H7 (cell line): ENCODE measurements around the gene NOL9. TPM values are rescaled to one million over a fixed set of nuclear protein-coding genes. Genes with fewer than 3 reads are reported as not detected.
"Not testable (repeated sequence)": the region's sequence is repeated elsewhere in the genome, so short reads cannot be mapped to it uniquely, and the experiment has no call there.

Experiments used
- DNase-seq: peaks from one replicate; pipeline ENCODE4 v3.0.0; 2012
- H3K27me3 ChIP-seq: 2 replicates; pipeline ENCODE4 v1.6.0; 2011; ENCODE audit warnings: mild to moderate bottlenecking, low read length; ENCODE audit not compliant: control insufficient read depth, insufficient read depth
- H3K36me3 ChIP-seq: replicated peaks from 2 replicates; pipeline ENCODE4 v1.5.1; 2011; ENCODE audit warnings: low read length; ENCODE audit not compliant: control insufficient read depth, insufficient read depth
- H3K4me3 ChIP-seq: 2 replicates; pipeline ENCODE4 v1.5.1; 2011; ENCODE audit warnings: low read depth, mild to moderate bottlenecking, control low read depth, low read length, moderate library complexity; ENCODE audit not compliant: insufficient read depth
- total RNA-seq: library from RNA; depleted of rRNA; stranded (reverse); fragments of >200 nt; shearing (Covaris generic); gene quantifications from 2 replicates; pipeline ENCODE4 v1.2.3, GENCODE V29; 2014

The NOL9 gene
- total RNA-seq, 1 experiment from 2014 or later, result 32.7 TPM

DNA sequence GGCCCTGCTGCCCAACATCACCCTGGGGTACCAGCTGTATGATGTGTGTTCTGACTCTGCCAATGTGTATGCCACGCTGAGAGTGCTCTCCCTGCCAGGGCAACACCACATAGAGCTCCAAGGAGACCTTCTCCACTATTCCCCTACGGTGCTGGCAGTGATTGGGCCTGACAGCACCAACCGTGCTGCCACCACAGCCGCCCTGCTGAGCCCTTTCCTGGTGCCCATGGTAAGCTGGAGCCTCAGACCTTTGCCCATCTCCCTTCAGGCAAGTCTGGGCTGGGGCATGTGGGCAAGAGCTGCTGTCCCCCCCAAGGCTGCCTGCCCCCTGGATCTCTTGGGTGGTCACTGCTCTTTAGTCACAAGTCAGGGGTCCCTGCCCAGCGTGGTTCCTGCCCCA is 16.7 kb upstream of the NOL9 start:
- Histone ChIP-seq H3K4me3 (no peak overlapping the region), H3K36me3 (no peaks in the 10 kb centered on the region), H3K27me3 (peaks cover 8% of the 10 kb centered on the region; the same call in 1 of the 2 replicates)
- no peak for DNase-seq

DNA sequence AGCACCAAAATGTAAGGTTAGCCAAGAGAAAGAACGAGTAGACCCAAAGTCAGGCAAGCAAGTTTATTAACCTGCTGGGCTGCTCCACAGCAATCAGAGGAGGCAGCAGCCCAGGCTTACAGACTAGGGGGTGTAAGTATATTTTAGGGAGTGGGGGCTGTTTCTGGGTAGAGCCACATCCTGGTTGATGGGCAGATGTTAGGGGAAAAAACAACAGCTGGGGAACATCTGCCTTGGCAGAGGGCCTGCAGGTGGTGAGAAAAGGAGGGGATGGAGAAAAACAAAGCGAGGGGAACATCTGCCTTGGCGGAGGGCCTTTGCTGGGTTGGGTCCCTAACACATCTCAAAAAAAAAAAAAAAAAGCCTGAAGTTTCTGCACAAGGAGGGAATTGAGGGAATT is 15.8 kb upstream of the NOL9 start:
- Histone ChIP-seq H3K36me3 (no peaks in the 10 kb centered on the region), H3K27me3 (peaks cover 8% of the 10 kb centered on the region; the same call in 1 of the 2 replicates), H3K4me3 (no peak overlapping the region)
- no peak for DNase-seq

DNA sequence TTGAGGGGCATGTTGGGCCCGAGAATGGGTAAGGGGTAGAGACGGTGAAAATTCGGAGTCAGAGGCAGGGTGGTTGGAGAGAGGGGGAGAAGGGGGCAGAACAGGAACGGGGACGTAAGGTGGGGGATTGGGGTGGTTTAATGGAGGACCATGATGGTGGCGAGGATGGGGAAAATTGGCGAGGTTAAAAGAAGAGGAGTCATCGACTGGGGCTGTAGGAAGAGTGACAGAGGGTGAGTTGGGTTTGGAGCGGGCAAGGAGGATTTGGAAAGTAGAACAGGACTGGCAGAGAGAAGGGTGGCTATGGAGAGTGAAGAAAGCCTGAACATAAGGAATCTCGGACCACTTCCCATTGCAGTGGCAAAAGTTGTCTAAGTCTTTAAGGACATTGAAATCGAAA is 14.7 kb upstream of the NOL9 start:
- no peak for DNase-seq
- H3K4me3 ChIP-seq, result no peak overlapping the region
- H3K27me3 ChIP-seq, result peaks cover 9% of the 10 kb centered on the region; the same call in 1 of the 2 replicates
- no peaks in the 10 kb centered on the region for H3K36me3 ChIP-seq

DNA sequence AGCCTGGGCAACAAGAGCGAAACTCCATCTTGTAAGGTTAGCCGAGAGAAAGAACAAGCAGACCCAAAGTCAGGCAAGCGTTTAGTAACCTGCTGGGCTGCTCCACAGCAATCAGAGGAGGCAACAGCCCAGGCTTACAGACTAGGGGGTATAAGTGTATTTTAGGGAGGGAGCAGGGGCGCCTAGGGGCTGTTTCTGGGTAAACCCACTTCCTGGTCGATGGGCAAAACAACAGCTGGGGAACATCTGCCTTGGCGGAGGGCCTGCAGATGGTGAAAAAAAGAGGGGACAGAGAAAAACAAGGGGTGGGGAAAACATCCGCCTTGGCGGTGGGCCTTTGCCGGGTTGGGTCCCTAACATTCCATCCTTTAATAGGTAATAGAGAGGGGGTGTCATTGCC is 6.0 kb upstream of the NOL9 start:
- DNase-seq, result no peak
- Histone ChIP-seq H3K4me3 (no peak overlapping the region), H3K36me3 (no peaks in the 10 kb centered on the region), H3K27me3 (peaks cover 2% of the 10 kb centered on the region; the same call in 1 of the 2 replicates)

DNA sequence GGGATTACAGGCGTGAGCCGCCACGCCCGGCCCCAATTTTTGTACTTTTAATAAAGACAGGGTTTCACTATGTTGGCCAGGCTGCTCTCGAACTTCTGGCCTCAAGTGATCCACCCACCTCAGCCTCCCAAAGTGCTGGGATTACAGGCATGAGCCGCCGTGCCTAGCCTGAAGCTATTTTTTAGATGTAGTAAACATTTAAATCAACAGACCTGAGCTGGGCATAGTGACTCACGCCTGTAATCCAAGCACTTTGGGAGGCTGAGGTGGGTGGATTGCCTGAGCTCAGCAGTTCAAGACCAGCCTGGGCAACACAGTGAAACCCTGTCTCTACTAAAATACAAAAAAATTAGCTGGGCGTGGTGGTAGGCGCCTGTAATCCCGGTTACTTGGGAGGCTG is 4.8 kb upstream of the NOL9 start:
- not testable (repeated sequence) for H3K36me3 ChIP-seq, H3K27me3 ChIP-seq, DNase-seq, H3K4me3 ChIP-seq

DNA sequence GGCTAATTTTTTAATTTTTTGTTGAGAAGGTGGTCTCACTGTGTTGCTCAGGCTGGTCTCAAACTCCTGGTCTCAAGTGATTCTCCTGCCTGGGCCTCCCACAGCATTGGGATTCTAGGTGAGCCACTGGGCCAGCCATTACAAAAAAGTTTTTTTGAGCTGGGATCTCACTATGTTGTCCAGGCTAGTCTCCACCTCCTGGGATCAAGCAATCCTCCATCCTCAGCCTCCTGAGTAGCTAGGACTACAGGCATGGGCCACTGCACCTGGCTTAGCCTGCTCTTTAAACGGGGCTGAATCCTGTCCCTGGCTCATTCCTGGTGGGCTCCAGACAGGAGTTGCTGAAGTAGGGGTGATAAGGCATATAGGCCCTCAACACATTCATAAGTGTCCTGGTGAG is 3.3 kb upstream of the NOL9 start:
- DNase-seq, result no peak
- Histone ChIP-seq H3K4me3 (no peak overlapping the region), H3K27me3 (no peaks in the 10 kb centered on the region), H3K36me3 (no peaks in the 10 kb centered on the region)

DNA sequence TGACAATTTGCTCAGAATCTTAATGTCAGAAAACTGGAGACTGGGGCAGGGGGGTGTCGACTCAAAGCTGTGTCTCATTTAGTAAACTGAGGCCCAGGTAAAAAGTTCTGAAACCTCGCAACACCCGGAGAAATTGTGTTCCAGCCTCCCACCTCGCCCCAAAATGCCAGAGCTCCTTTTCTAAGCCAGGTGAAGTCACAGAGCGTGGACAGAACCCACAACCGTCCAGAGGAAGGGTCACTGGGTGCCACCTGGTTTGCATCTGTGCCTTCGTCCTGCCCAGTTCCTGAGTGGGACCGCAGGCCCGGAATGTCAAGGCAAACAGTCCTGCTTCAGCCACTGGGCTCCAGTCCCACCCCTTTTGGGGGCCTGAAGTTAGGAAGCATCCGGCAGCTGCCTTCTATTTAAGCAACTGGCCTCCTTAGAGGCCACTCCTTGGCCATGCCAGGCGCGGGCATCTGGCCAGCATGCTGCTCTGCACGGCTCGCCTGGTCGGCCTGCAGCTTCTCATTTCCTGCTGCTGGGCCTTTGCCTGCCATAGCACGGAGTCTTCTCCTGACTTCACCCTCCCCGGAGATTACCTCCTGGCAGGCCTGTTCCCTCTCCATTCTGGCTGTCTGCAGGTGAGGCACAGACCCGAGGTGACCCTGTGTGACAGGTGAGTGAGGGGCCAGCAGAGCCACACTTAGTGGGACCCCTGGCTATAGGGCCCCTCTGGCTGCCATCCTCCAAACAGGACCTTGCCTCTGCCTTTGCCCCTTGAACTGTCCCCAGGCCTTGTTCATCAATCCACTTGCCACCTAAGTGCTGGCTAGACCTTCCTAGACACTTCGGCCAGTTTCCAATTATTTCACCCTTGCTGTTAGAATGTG is 830 bp upstream of the NOL9 start, which contains the start of gene TAS1R1:
Gene TAS1R1, plus strand, starts transcription at position 401 of the 872 bp plus-strand sequence. Its CDS starts 67 bp downstream, at position 468.
- Histone ChIP-seq H3K36me3 (peaks cover 4% of the 10 kb centered on the region), H3K27me3 (no peaks in the 10 kb centered on the region), H3K4me3 (peak within 1 kb of the TSS; percentile 98)
- peak; percentile 55 for DNase-seq

DNA sequence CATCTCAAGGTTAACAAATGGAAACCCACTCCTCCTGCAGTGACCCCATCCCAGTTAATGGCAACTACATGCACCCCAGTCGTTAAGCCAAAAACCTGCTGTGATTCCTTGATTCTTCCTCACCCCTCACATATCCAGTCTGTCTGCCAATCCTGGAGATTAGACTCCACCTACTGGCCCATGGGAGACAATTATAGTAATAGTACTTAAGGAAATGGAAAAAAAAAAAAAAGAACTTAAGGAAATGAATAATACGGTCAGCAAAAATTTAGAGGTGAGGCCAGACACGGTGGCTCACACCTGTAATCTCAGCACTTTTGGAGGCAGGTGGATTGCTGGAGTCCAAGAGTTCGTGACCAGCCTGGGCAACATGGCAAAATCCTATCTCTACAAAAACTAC is 7.0 kb downstream of the NOL9 start:
- no peak for DNase-seq
- Histone ChIP-seq H3K36me3 (peaks cover 38% of the 10 kb centered on the region), H3K27me3 (no peaks in the 10 kb centered on the region), H3K4me3 (no peak overlapping the region)

DNA sequence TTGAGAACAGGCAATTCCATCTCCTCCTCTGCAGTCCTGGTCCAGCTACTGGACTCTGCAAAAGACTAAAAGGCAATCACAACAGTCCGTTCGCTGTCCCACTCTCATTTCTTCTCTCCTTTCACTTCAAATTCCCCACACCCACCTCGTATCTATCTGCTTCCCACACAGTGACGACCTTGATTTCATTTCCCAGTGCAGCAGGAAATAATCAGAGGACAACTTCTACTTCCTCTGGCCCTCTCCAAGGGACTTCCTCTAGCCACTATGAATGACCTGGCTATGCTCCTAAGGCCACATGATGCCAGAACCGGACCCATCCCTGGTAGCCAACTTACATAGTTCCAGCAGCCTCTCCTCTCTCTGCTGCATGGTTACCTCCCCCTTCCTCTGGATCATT is 8.0 kb downstream of the NOL9 start:
- H3K36me3 ChIP-seq, result peaks cover 39% of the 10 kb centered on the region
- no peak for DNase-seq
- no peak overlapping the region for H3K4me3 ChIP-seq
- no peaks in the 10 kb centered on the region for H3K27me3 ChIP-seq

DNA sequence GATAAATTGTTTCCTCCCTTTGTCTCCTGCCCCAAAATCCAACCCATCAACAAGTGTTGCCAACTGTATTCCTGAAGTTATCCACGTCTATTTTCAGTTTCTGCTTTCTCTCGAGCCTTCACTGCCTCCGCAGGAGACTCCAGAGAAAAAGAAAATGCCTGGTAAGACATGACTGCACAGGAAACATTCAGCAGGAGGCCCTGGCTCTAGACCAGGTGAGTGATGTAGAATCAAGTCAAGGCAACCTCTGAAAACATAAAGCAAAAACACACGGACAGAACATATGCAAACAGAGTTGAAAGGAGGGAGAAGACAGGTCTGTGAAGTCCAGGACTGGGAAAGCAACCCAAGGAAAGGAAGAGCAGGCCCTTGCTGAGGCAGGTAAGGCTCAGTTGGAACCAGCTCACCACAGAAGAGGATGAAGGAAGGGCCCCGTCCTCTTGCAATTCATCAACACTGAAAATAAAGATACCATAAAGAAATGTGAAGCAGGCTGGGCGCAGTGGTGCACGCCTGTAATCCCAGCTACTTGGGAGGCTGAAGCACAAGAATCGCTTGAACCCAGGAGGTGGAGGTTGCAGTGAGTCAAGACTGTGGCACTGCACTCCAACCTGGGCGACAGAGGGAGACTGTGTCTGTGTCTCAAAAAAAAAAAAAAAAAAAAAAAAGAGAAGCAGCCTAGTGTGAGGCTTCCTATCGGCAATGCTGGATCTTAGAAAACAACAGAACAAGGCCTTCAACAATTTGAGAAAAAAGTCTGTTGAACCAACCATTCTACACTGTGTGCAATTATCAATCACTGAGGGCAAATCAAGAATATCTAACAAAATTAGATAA is 8.8 kb downstream of the NOL9 start:
- no peak for DNase-seq
- Histone ChIP-seq H3K36me3 (peaks cover 37% of the 10 kb centered on the region), H3K4me3 (no peak overlapping the region), H3K27me3 (no peaks in the 10 kb centered on the region)

DNA sequence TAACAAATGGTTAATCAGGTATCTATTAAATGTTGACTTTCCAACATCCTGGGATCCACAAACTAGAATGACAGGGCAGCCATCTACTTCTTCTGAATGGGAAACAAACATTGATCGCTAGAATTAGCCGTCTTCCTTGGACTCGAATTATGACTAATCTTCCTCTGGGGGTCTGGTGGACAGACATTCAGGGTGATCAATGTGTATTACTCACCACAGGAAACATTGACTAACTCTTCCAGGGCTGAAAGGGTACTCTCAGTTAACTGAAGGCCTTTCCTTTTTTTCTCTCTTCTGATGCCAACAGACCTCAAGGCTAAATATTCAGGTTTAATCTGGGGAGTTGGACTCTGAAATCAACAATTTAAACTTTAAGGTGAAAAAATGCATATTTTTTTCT is 9.5 kb downstream of the NOL9 start:
- H3K36me3 ChIP-seq, result peaks cover 35% of the 10 kb centered on the region
- H3K4me3 ChIP-seq, result no peak overlapping the region
- no peaks in the 10 kb centered on the region for H3K27me3 ChIP-seq
- DNase-seq, result no peak

DNA sequence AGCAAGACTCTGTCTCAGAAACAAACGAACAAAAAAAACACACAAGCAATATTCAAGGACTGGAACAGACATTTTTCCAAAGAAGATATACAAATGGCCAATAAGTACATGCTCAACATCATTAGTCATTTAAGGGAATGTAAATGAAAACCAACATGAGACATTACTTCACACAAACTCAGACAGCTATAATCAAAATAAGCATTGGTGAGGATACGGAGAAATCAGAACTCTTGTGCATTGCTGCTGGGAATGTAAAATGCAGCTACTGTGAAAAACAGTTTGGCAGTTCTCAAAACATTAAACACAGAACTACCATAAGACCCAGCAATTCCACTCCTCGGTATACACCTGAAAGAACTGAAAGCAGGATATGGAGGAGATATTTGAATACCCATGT is 15.4 kb downstream of the NOL9 start:
- no peak overlapping the region for H3K4me3 ChIP-seq
- H3K27me3 ChIP-seq, result no peaks in the 10 kb centered on the region
- no peak for DNase-seq
- H3K36me3 ChIP-seq, result peaks cover 7% of the 10 kb centered on the region

DNA sequence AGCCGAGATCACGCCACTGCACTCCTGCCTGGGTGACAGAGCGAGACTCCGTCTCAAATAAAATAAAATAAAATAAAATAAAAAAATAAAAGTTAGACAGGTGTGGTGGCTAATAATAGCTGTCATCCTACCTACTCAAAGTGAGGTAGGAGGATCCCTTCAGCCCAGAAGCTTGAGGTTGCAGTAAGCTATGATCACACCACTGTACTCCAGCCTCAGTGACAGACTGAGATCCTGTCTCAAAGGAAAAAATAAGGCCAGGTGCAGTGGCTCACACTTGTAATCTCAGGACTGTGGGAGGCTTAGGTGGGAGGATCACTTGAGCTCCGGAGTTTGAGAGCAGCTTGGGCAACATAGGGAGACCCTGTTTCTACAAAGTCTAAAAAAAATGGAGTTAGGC is 18.0 kb downstream of the NOL9 start:
- peaks cover 14% of the 10 kb centered on the region for H3K36me3 ChIP-seq
- no peak for DNase-seq
- H3K27me3 ChIP-seq, result no peaks in the 10 kb centered on the region
- H3K4me3 ChIP-seq, result no peak overlapping the region

DNA sequence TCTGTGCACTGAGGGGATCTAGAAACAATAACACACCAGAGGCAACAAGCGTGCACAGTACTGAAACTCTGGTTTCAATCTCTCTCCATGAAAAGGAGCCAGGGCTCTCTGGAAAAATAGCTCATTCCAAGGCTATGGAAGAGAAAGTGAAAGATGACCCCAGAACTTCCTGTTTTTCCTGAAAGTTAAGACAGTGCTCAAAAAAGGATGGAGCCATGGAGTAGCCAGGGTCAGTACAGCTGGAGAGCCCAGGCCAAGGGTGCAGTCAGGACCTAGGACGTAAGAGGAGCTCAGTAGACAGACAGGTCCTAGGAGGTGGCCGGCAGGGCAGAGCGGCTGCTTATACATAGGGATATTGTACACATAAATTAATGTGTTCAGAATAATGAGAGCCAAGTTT is 19.1 kb downstream of the NOL9 start:
- H3K27me3 ChIP-seq, result no peaks in the 10 kb centered on the region
- peaks cover 19% of the 10 kb centered on the region for H3K36me3 ChIP-seq
- DNase-seq, result no peak
- H3K4me3 ChIP-seq, result no peak overlapping the region
